Measurements from ENCODE around the gene PPL. TPM values are rescaled to one million over a fixed set of nuclear protein-coding genes. Genes with fewer than 3 reads are reported as not detected.

PPL gene
- total and polyA plus RNA-seq, 2 of the 8 experiments (the other 6 are each of a cell fraction or from before 2014, with no cell fraction given) = 11.3 to 29.5 TPM

- no peak for TF ChIP-seq EP300 (IDR thresholded peaks at IDR 0.05; ENCODE audit: borderline replicate concordance in 1 of 2, low read depth in 2 of 2, low read length in 2 of 2)
- no peak for TF ChIP-seq CBX5 (IDR thresholded peaks at IDR 0.05; ENCODE audit: low read depth, low read length)
- no peak for TF ChIP-seq POU5F1 (IDR thresholded peaks at IDR 0.05; ENCODE audit: low read depth, low read length)
These were observed 72.2 kb downstream of the PPL start (continued) for GRCh38 chr16:4864728-4865127.

Data from H1 (cell line).